Mucosa of gallbladder (tissue), 1 donor: ENCODE data around the gene TCP10L. TPM values are rescaled to one million over a fixed set of nuclear protein-coding genes. Genes with fewer than 3 reads are reported as not detected.
A peak's percentile ranks its signal among the peaks of the same experiment; 100 is the strongest.
"Not testable (repeated sequence)": the region's sequence is repeated elsewhere in the genome, so short reads cannot be mapped to it uniquely, and the experiment has no call there.

Source experiments
- DNase-seq: peaks from one replicate; pipeline ENCODE4 v3.0.0-alpha.2; 2020; ENCODE audit warnings: low spot score
- total RNA-seq: library from RNA; stranded (reverse); gene quantifications from one replicate; pipeline ENCODE4 v1.2.1, GENCODE V29; 2021
- donor health status: DM: no; HTN: no; CAD: no.

Gene TCP10L
- total RNA-seq, 1 donor from 2014 or later = 2.1 TPM

DNA sequence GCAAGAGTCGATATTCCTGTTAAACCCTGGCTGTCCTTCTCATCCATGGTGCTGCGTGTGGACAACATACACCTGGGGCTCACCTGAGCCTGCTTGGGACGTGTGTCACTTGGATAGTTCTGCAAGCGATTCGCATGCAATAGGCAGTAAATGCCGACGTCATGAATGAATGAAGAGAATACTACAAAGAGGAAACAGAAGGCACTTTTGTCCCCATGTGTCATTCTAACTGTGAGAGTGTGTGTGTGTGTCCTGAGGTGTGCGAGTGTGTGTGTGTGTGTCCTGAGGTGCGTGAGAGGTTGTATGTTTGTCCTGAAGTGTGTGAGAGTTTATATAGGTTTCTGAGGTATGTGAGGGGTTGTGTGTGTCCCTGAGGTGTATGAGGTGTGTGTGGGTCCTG is 647 bp upstream of the TCP10L start:
- no peak for DNase-seq

DNA sequence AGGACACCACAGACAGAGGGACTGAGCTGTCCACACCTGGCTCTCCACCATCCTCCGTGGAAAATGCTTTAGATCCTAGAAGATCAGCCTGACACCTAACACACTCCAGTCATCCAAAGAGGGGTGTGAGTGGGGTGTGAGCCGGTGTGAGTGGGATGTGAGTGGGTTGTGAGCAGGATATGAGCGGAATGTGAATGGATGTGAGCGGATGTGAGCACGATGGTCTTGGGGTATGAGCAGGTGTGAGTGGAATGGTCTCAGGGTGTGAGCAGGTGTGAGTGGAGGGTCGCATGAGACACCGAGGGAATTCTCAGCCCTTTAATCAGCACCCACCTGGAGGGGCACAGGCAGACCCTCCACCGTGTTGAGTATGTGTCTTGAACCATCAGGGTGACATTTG is 851 bp downstream of the TCP10L start:
- DNase-seq = no peak

DNA sequence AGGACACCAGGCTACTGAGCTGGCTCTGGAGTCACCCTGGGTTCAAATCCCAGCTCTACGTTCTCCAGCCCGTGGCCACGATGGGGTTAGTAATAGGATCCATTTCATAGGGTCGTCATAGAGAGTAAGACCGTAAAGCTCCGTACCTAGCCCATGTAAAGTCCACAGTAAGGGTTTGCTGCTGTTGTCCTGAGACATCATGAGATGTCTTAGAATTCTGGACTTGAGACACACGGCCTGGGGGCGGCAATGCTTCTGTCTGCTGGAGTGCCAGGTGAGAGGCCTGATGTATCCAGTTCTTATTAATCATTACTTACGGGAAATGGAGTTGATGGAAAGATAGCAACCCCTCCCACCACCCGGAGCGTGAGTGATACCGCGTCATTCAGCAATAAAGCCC is 3.6 kb downstream of the TCP10L start:
- DNase-seq = no peak

DNA sequence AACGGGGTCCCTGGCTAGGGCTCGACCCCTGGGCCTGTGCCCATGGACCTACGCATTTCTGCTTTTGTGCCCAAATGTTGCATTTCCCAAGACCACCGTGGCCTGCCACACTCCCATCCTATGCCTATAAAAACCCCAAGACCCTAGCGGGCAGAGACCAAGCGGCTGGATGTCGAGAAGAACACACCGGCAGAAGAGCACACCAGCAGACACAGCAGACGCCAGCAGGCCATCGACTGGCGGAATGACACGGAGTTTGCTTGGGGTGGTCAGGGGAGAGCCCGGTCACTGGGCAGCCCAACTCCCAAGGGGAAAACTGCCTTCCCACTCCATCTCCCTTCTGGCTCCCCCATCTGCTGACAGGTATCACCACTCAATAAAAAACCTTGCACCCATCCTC is 4.4 kb downstream of the TCP10L start:
- DNase-seq = no peak

DNA sequence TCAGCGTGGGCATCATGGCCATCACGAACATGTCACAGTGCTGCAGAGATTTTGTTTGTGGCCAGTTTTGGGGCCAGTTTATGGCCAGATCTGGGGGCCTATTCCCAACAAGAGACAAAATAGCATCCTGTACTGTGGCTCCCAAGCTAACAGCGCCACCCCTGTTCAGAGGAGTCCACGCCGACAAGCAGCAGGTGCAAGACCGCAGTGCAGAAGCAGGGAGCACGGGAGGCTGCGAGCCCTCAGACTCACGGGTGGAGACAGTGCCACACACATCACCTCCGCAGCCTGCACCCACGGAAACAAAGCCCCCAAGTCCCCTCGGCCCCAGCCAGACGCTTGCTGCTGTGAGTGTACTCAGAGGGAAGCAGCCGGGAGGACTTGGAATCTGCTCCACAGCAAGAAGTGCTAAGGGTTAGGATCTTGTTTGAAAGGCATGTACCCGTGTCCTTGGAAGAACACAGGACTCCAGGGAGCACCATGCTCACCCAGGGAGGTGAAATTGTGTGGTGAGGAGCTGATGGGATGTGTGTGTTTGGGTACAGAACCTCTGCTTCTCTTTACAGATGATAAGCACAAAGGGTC is 7.1 kb downstream of the TCP10L start:
- DNase-seq = no peak

DNA sequence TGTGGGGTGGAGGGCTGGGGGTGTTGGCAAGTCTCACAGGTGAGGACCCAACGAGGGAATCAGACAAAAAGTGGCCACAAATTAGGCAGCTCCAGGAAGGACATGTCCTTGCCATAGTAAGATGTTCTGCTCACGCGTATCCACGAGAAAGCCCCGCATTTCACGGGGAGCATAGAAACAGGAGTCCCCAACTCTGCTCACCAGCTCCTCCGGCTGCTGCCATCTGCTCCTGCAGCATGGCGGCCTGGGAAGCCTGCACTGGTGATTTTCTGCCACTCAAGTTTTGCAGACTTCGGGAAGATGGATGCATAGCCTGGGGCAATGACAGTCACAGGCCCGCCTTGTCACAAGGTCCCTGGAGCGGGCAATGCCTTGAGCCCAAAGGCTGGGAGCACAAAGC is 9.3 kb downstream of the TCP10L start:
- DNase-seq = no peak

DNA sequence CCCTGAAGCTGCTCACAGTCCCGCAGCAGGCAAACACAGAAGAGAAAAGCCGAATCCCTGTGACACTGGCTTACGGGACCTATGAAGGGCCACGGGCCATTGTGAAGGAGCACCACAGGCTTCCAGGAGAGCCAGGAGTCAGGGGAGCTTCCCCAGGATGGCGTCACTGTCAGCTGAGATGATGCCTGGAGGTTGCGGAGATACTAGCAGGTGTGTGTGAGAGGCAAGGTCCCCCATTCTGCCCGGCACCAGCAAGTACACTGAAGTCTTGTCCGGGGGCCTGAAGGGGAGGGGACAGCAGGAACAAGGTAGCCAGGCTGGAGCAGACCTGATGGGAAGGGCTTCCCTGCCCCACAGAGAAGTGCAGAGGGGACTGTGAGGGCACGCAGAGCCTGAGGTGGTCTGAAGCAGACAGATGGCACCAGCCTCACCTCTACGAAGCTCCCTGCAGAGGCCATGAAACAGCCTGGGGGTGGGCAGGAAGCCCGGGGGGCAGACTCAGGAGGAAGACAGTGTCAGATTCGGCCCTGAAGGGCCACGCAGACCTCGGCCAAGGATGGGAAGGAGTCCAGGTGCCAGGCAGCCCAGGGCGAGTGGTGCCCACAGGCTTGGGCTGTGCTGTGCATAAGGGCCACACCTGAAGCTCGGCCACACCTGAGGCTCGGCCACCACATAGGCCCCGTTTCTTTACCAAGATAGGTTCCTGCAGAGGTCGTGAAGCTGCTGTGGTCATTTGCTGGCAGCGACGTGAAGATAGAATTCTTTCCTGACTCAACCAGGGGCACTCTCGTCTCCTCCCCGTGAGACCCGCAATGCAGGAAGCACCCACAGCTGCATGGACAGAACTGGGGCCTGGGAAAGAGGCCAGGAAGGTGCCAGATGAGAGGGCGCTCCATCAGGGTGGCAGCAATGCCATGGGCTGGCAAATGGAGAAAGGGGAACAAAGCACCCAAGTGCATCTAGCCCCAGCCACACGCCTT is 10.1 kb downstream of the TCP10L start:
- no peak for DNase-seq

DNA sequence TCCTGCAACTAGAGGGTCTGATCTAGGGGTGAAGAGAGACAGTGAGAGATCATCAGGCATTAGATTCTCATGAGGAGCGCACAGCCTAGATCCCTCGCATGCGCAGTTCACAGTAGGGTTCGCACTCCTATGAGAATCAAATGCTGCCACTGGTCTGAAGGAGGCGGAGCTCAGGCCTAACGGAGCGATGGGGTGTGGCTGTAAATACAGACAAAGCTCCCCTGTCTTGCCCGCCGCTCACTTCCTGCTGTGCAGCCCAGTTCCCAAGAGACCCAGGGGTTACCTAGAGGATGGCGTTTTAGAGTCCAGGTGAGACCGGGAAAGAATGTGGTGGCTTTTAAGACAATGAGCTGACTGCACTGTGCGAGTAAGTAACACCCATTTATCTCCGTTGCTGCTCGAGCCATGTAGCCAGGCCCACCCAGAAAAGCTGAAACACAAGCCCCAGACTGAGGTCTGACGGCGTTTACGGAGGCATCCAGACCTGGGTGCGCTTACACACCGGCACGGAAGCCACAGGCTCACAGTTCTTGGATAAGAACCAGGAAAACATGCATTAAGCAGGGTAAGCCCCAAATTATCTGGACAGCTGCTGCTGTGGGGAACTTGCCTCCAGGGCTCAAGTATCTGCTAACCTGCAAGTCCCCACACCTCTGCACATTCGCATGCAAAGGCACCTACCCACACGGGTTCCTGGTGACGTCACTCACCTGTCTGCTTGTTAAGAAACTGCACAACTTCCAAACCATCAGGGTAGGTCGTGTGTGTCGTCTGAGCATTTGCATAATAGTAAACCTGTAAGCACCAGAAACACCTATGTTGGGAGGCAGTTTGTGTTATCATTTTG is 12.5 kb downstream of the TCP10L start:
- peak; percentile 32 for DNase-seq

DNA sequence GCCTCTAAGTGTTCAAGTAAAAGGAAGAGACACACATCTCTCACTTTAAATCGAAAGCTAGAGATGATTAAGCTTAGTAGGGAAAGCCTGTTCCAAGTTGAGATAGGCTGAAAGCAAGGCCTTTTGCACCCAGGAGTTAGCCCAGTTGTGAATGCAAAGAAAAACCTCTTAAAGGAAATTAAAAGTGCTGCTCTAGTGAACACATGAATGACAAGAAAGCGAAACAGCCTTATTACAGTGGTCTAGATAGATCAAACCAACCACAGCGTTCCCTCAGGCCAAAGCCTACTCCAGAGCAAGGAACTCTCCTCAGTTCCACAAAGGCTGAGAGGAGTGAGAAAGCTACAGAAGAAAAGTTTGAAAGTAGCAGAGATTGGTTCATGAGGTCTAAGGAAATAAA is 14.9 kb downstream of the TCP10L start:
- no peak for DNase-seq

DNA sequence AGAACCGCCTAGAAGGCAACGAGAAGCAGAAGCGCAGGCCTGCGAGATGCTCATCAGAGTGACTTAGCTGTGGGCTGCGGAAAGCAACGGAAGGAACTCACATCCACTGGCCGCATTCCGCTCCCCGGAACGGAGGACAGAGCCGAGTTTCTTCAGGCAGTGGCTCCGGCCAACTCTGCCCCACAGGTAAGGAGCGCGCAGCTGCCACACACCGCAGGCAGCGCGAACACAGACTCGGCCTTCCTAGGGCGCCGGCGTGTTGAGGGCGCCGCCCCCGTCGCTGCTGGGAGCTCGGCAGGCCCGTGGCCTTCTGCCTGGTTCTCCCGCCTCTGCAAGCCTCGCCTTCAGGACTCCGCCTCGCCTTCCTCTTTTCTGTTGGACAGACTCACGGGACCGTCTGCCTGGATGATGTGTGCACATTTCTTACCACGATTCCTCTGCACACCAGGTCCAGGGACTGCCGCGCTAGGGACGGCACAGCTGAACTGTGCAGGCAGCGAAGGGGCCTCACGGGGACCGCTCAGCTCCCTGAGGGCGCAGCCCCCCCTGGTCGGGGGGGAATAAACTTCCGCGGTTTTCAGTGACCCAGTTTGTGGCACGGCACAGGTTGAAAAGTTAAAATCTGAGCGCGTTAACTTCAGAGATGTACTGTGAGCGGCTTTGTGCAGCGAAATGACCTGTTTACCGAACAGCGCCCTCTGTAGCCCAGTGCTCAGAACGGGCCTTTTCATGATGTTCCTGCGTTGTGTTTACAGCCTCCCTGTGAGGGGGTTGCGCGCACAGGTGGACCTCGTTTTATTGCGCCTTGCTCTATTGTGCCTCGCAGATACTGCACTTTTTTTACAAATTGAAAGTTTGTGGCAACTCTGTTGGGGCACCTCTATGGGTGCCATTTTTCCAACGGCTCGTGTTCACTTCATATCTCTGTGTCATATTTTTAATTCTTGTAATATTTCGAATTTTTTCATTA is 15.8 kb downstream of the TCP10L start:
- DNase-seq = peak; percentile 81

DNA sequence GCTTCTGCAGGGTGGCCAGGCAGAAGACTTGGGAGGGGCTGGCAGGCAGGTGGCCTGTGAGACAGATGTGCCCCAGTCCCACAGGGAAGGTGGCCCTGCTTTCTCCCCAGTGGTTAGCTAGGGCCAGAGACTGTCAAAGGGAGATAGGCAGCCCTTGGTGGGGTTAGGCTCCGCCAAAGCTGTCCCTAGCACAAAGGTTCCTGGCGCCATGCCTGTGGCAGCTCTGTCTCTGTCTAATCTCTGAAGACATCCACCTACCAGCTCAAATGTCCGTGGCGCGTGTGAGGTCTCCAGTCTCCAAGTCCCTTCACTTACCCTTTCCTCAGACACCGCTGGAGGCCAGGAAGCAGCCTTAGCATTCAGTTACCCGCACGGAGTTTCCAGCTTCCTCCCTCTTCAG is 17.7 kb downstream of the TCP10L start:
- DNase-seq = no peak

DNA sequence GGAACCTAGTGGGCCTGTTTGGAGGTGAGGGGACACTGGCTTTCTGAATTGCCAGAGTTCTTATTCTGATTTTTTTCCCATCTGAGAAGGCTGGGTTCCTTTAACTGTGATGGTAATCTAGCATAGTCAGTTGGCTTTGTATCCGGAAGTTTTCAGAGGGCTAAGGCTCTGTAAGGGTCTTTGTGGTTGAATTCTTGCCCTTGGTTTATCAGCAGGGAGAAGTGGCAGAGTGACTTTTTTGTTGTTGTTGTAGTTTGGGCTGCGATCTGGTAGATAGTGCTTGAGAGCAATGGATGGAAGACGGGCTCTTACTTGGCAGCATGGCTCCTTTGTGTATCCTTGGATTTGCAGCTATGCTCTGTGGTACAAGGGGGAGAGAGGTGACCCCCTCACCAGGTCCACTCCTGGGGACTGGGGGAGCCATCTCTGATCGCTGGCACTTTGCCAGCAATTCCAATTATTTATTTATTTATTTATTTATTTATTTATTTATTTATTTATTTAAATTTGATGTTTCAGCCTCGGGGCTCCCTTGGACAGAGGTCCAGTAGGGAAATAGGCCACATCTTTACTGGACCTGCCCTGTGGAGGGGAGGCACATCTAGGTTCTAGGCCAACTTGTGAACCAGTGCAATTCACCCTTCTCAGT is 18.5 kb downstream of the TCP10L start:
- DNase-seq = no peak

DNA sequence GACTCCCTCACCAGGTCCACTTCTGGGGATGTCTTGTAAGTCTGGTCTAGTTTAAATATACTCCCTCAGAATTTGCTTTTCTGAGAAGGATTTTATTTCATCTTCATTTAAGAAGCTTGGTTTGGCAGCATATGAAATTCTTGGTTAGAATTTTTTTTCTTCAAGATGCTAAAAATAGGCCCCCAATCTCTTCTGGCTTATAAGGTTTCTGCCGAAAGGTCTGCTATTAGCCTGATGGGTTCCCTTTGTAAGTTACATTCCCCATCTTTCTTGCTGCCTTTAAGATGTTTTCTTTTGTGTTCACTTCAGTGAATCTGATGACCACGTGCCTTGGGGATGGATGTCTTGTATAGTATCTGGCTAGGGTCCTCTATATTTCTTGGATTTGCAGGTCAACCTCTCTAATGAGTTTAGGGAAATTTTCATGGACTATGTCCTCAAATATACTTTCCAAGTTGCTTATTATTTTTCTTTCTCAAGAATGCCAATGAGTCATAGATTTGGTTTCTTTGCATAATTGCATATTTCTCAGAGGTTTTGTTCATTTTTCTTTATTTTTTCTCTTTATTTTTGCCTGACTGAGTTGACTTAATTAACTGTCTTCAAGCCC is 19.4 kb downstream of the TCP10L start:
- DNase-seq = no peak

DNA sequence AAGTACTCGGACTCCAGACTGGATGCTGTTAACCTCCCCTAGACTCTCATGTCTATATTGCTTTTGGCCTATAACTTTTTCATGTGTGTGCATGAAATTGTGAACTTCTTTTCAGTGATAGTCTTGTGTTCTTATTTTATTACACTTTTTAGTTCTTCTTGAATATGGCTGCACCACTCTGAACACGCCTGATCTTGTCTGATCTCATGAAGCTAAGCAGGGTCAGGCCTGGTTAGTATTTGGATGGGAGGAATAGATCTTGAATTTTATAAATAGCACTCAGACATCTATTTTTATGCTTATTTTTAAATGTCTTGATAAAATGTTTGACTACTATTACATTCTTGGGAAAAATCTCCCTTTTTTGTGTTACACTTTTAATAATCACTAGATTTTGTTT is 22.4 kb downstream of the TCP10L start:
- no peak for DNase-seq

DNA sequence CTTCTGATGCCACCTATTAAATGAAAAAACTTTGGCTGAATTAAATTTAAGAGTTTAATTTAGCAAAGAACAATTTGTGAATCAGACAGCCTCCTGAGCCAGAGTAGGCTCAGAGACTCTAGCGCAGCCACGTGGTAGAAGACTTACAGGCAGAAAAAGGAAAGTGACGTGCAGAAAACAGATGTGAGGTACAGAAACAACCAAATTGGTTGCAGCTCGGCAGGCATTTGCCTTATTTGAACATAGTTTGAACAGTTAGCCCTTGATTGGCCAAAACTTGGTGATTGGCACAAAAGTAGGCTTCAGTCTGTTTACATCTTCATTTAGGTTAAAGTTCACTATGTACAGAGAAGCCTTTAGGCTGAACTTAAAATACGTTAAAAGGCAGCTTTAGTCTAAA is 22.9 kb downstream of the TCP10L start:
- peak; percentile 39 for DNase-seq

DNA sequence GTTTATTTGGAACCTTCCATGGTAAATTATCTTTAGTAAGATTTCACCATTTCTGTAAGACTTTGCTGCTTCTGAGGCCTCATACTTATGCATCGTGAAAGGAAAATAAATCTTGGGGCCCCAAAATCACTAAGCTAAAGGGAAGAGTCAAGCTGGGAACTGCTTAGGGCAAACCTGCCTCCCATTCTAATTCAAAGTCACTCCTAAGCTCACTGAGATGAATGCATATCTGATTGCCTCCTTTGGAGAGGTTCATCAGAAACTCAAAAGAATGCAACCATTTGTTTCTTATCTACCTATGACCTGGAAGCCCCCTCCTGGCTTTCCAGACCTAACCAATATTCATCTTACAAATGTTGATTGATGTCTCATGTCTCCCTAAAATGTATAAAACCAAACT is 23.8 kb downstream of the TCP10L start:
- not testable (repeated sequence) for DNase-seq

DNA sequence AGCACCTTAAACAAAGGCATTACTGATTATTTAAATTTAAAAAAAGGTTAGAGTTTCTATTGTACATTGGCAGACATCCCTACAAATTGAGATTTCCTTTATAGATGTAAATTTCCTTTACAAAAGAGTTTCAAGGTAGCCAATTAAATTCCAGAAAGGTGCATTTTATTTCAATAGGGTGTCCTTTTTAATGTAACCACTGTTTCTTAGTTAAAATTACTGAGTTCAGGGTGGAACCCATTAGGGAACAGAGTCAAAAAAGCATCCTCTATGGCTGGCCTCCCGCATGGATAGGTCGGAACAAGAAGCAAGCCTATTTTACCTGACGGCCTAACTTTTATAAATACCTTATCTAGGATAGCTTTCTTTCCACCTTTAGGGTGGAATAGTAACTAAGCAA is 24.4 kb downstream of the TCP10L start:
- no peak for DNase-seq

DNA sequence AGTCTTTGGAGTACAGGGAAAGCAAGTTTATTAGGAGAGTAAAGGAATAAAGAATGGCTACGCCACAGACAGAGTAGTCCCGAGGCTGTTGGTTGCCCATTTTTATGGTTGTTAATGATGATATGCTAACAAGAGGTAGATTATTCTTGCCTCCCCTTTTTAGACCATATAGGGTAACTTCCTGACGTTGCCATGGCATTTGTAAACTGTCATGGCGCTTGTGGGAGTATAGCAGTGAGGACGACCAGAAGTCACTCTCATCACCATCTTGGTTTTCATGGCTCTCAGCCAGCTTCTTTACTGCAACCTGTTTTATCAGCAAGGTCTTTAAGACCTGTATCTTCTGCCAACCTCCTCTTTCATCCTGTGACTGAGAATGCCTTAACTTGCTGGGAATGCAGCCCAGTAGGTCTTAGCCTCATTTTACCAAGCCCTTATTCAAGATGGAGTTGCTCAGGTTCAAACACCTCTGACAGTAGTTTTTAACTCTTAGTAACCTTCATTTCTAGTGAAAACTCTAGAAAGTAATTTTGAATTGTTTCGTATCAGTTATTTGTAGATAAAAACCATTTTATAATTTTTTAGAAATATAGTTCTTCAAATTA is 26.2 kb downstream of the TCP10L start:
- DNase-seq = no peak

DNA sequence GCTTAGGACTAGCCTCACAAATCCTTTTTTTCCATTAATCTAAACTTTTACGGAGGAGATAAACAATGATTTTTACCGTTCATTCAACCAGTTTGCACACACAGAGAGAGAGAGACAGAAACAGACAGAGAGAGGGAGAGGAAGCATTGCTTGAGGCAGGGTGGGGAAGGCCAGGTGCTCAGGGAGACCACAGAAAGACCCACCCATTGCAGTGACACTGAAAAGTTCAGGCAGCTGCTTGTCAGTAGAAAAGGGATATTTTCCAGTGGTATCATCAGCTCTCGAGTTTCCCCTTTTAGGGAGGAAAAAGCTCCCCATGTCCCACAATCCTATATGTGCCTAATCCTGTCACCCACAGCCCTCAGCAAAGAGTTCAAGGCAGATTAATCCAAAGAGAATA is 27.2 kb downstream of the TCP10L start:
- DNase-seq = no peak
